Activated gamma-delta T cell treated with Interleukin-2 at 50 U/mL for 16 hours (primary cell): Measurements from ENCODE around the gene TEX264.

Experiments used
- DNase-seq: peaks from one replicate; pipeline ENCODE4 v3.0.0-alpha.2; 2020

TEX264 gene

DNA sequence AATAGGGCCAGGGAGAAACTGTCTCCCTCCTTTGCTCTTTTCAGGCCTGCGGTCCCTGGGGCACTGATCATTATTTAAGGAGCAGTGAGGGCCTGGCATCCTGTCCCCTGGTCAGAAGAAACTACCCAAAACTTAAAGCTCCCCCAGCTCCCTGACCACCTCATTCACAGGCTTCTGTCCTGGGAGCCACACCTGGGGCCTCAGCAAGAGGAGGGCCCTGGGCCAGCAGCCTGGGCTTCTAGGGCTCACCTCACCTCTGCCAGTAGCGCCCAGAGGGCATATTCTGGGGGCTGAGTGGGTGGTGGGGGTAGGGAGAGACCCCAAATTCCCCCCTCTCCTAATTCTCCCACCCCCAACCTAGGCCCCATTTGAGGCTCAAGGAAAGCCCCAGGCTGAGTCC, 31.1 kb downstream of the TEX264 start:
- no peak for DNase-seq

DNA sequence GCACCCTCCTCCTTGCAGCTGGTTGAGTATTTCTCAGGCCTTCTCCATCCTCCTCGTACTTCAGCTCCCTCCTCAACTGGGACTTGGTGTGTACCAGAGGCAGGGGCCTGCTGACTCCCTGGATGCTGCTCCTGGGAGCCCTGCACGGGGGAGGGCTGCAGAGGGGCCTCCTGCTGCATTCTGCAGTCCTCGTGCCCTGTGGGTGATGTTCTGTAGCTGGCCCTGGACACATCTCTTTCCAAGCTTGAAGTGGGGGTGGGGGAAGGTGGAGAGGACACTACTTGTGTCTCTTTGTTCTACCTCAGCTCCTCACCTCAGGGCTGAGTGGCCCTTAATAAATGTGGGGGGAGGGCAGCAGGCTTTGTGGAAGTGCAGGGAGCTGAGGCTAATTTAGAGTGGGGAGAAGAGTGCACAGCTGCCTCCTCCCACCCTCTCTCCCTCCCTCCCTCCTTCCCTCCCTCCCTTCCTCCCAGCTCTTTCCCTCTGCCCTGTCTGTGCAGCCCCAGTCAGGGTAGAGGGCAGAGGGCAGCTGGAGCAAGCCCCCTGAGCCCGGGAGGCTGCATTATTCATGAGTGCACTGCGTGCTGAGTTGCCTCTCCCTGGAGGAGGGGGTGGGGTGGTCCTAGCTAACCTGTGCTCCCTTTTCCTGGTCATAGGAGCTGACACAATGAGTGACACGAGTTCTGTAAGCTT, 32.2 kb downstream of the TEX264 start:
- DNase-seq = no peak

DNA sequence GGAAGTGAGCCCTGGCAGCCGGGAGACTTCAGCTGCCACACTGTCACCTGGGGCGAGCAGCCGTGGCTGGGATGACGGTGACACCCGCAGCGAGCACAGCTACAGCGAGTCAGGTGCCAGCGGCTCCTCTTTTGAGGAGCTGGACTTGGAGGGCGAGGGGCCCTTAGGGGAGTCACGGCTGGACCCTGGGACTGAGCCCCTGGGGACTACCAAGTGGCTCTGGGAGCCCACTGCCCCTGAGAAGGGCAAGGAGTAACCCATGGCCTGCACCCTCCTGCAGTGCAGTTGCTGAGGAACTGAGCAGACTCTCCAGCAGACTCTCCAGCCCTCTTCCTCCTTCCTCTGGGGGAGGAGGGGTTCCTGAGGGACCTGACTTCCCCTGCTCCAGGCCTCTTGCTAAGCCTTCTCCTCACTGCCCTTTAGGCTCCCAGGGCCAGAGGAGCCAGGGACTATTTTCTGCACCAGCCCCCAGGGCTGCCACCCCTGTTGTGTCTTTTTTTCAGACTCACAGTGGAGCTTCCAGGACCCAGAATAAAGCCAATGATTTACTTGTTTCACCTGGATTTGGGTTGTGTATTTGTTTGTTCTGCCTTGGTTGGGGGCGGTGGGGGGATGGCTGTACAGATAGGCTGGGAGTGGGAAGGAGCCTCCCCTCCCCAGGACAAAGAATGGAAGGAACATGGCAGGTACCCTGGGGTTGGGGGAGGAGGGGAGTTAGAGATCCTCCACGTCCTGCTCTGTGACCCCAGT, 32.9 kb downstream of the TEX264 start:
- no peak for DNase-seq

DNA sequence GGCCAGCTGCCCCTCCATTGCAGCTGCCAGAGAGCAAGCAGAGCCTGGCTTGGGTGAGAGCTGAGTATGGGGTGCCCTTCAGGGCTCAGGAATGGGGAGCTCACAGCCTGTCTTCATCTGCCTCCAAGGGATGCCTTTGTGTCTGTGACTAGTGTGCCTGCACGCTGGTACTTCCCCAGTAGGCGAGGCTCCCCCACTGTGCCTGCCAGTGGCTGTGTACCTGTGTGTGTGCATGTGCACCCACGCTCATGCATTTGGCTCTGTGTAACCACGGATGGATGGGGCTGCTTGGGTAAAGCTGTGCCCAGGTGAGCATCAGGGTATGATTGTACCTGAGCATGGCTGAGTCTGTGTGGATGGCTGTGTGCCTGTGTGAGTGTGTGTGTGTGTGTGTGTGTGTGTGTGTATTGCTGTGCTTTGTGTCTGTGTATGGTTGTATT, 33.5 kb downstream of the TEX264 start:
- no peak for DNase-seq

DNA sequence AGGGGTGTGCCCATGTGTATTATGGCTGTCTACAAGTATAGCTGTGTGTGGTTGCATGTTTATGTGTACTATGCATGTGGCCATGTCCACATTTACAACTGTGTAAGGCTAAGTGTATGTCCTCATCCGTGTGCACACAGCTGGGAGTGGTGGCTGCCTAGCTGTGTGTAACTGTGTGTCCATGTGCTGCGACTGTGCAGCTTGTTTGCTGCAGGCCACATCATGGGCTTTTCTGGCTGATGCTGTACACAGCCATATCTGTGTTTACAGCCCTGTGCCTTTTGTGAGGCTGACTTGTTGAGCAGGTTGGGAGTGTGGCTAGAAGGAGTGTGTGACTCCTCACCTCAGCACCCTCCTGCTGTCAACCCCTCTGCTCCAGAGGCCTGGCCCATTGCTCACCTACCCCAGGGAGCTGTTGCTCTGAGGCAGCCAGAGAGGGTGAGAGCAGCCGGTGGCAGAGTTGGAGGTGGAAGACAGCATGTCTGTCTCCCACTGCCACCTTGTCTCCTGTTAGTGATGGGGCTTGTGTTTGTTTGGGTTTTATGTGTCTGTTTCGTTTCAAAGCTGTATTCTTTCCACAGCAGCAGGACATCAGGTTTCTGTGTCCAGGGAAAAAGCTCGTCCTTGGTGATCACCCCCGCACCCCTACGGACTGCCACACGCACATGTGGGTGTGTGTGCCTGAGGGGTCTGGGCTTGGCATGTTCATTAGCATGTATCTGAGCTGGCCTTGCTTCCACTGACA, 34.4 kb downstream of the TEX264 start:
- no peak for DNase-seq

DNA sequence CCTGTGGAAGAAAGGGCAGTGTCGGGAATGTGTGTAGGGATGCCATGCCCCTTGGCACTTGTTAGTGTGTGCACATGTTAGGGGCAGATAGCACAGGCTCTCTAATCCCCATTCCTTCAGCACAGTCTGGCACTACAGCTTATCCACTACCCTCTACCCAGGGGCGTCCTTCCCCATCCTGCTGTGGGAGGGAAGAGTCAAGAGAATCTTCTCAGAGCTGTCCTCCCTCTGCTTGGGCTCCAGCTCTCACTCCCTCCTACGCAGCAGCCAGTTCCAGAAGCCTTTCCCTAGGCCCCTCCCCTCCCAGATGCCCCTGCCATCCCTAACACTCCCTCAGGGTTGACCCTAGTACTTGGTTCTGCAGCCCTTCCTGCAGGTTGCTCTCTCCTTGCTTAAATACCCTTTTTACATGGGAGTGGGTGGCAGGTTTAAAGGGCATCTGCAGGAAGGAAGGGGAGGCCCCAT, 35.0 kb downstream of the TEX264 start:
- DNase-seq = no peak

DNA sequence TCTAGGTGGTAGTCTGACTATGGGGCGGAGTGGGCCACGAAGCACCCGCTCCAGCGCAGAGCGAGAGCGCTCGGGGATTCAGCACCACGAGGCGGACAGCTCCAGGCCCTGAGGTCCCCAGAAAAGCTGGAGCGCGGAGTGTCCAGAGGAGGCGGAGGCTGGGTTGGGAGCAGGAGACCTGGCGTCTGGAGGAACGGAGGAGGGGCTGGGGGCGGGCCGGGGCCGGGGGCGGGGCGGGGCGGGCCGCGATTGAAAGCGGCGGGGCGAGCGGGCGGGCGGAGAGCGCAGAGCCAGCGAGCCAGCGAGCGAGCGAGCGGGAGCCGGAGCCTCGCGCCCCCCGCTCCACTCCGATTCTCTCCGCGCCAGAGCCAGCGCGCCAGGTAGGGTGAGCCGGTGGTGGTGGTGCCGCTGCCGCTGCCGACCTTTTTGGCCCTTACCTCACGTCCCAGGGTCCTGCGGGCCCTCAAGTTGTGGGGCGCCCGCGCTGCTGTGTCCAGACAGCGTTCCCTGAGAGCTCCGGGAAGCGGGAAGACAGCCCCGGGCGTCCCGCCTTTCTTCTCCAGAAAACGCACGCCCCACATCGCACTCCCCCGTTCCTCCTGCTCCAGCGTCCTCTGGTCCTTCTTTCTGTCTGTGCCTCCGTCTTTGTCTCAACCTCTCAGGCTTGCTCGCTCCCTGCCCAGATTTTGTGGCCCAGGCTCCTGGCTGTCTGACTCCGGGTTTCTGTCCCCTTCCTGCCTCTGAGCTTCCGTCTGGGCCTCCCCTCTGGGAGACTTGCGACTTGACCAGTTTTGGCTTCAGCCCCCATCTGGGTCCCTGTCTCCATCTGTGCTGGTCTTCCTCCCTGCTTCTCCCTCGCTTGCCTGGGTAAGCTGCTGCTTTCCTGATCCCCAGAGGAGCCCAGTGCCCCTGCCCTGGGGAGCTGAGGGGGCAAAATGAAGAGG, 36.0 kb downstream of the TEX264 start, which contains the start of gene GRM2:
Gene GRM2 (plus strand): TSS at position 281 of the 944 bp plus-strand sequence. CDS start 1,916 bp downstream, outside the sequence.
- no peak for DNase-seq

DNA sequence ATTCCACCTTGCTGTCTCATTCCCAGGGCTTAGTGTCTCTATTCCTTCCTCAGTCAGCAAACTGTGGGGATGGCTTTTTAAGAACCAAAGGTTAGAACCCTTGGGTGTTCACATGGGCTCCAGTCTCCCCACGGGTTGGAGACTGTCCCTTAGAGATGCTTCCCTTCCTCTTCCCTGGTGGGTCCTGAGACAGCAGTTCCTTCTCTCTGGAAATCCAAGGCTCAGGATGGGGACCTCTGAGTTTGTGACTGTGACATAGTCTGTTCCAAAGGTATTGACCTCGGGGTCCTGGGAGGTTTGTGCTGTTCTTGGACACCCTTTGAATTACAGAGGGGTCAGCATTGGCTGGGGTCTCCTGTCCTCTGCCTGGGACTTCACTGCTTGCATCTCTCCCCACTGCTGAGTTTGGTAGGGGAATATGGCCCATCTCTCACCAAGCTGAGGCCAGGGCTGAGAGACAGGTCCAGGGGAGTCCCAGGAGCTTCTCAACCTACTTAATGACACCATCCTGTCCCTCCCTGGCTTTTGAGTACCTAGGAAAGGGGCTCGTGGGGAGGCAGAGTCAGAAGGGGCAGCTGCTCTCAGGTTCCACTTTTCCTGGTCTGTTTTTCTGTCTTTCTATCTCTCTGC, 37.3 kb downstream of the TEX264 start:
- no peak for DNase-seq

DNA sequence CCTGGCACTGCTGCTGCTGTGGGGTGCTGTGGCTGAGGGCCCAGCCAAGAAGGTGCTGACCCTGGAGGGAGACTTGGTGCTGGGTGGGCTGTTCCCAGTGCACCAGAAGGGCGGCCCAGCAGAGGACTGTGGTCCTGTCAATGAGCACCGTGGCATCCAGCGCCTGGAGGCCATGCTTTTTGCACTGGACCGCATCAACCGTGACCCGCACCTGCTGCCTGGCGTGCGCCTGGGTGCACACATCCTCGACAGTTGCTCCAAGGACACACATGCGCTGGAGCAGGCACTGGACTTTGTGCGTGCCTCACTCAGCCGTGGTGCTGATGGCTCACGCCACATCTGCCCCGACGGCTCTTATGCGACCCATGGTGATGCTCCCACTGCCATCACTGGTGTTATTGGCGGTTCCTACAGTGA, 38.0 kb downstream of the TEX264 start:
- DNase-seq = no peak

DNA sequence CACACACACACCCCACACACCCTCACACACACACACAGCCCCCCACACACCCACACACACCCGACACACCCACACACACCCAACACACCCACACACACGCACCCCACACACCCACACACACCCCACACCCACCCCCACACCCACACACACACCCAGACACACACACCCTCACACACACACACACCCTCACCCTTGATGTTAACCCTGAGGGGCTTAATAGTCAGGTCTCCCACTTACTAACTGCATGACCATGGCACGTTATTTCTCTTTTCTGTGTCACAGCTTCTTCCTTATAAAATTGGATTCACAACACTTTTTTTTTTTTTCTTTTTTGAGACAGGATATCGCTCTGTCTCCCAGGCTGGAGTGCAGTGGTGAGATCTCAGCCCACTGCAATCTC, 38.6 kb downstream of the TEX264 start:
- no peak for DNase-seq

DNA sequence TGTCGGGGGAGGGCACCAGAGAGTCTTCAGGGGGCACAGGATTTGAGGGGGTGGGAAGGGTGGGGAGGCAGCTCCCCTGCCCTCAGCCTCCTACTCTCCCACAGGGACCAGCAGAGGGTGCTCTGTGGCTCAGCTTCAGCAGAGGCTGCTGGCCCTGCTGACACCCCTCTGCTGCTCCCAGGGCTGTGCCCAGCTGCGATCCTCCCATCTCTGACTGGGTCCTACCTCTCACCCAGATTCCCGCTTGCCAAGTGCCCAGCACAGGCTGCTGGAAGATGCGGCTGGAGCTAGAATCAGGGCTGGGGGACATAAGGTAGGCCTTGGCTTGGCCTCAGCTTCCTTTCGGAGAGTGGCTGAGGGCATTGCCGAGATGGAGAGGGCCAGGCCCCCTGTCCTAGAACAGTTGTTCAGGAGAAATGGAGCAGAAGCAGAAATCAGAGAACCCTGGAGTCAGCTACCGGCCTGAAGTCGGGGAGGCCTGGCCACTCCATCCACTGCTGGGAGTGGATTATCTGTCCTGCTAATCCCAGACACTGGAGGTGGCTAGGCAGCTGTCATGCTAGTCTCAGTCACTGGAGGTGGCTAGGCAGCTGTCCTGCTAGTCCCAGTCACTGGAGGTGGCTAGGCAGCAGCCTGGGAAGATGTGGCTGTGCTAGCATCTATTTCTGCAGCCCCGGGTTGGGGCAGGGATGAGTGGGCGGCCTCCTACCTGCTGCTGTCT, 39.7 kb downstream of the TEX264 start:
- no peak for DNase-seq

DNA sequence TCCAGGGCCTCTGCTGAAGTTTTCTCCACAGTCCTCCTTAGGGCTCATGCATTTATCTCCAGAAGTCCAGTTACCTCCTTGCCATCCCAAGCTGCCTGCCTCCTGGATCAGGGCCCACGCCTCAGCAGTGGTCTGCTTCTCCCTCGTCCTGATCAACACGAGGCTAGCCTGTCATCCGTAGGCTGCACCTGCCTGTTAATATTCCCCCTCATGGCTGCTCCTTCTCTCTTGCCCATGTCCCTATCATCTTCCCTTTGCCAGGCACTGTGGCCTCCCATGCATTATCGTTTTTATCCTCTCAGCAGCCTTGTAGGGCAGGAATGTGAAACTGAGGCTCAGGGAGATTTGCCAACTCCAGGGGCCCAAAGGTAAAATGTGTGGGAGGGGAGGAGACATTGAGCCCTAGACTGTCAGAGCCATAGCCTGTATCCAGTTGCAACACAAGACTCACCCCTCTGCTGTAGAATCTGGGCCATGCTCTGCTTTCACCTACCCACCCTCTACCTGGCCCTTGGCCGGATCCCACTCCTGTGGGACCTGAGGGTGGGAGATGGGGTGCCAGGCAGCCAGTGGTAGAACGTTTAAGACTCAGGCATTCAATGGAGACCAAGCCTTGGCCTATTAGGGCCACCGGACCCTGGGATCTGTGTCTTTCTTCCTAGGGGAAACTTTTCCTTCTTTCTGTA, 40.4 kb downstream of the TEX264 start:
- no peak for DNase-seq

DNA sequence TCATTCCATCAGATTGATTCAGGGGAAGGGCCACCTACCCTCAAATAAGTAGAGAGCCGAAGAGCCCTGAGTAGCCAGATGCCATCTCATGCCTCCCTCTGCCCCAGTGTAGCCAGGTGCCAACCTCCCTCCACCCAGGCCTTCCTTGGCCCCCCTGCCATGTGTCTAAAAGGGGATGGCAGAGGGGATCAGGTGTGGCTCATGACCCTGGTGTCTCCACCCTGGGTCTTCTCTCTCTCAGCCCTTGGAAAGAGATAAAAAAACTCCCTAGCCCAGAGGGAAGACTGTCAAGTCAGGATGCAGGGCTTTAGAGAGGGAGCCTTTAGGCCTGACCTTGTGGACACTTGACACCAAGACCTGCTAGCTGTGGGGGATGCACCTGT, 41.0 kb downstream of the TEX264 start:
- DNase-seq = no peak

DNA sequence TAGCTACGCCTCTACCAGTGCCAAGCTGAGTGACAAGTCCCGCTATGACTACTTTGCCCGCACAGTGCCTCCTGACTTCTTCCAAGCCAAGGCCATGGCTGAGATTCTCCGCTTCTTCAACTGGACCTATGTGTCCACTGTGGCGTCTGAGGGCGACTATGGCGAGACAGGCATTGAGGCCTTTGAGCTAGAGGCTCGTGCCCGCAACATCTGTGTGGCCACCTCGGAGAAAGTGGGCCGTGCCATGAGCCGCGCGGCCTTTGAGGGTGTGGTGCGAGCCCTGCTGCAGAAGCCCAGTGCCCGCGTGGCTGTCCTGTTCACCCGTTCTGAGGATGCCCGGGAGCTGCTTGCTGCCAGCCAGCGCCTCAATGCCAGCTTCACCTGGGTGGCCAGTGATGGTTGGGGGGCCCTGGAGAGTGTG, 41.5 kb downstream of the TEX264 start:
- DNase-seq = no peak

DNA sequence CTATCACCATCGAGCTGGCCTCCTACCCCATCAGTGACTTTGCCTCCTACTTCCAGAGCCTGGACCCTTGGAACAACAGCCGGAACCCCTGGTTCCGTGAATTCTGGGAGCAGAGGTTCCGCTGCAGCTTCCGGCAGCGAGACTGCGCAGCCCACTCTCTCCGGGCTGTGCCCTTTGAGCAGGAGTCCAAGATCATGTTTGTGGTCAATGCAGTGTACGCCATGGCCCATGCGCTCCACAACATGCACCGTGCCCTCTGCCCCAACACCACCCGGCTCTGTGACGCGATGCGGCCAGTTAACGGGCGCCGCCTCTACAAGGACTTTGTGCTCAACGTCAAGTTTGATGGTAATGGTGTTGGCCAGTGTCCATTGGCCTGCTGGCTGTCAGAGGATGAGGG, 41.9 kb downstream of the TEX264 start:
- no peak for DNase-seq

DNA sequence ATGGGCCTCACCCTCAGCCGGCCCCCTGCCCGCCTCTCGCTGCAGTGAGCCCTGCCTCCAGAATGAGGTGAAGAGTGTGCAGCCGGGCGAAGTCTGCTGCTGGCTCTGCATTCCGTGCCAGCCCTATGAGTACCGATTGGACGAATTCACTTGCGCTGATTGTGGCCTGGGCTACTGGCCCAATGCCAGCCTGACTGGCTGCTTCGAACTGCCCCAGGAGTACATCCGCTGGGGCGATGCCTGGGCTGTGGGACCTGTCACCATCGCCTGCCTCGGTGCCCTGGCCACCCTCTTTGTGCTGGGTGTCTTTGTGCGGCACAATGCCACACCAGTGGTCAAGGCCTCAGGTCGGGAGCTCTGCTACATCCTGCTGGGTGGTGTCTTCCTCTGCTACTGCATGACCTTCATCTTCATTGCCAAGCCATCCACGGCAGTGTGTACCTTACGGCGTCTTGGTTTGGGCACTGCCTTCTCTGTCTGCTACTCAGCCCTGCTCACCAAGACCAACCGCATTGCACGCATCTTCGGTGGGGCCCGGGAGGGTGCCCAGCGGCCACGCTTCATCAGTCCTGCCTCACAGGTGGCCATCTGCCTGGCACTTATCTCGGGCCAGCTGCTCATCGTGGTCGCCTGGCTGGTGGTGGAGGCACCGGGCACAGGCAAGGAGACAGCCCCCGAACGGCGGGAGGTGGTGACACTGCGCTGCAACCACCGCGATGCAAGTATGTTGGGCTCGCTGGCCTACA, 44.4 kb downstream of the TEX264 start:
- DNase-seq = no peak

DNA sequence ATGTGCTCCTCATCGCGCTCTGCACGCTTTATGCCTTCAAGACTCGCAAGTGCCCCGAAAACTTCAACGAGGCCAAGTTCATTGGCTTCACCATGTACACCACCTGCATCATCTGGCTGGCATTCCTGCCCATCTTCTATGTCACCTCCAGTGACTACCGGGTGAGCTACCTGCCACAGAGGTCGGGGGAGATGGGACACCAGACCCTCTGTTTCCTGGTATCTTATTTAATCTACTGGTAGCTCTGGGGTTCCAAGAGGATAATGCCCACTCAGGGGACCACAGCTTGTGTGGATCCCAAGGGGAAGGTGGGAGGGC, 44.9 kb downstream of the TEX264 start:
- no peak for DNase-seq

DNA sequence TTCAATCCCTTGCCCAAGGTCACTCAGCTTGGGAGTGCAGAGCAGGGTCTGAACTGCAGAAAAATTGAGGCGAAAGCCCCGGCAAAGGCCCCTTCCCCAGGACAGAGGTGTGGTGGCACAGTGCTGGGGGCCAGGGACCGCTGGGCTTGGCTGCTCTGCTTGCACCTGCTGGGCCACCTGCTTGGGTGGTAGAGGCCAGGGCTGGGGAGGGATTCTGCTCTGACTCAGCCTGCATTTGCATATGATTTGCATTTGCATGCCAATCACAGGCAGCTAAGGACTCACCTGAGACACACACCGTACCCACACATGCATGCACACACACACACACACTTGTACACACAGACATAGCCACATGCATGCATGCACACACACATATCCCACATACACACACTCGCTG, 45.8 kb downstream of the TEX264 start:
- no peak for DNase-seq

DNA sequence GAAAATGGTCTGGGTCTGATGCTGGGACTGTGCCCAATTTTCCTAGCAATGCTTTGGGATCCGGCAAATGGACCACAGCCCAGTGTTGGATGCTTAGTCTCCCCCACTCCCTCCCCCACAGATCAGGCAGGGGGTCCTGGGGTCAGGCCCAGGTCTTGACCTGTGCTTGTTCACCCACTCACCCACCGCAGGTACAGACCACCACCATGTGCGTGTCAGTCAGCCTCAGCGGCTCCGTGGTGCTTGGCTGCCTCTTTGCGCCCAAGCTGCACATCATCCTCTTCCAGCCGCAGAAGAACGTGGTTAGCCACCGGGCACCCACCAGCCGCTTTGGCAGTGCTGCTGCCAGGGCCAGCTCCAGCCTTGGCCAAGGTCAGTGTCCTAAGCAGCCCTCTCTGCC, 46.4 kb downstream of the TEX264 start:
- no peak for DNase-seq

DNA sequence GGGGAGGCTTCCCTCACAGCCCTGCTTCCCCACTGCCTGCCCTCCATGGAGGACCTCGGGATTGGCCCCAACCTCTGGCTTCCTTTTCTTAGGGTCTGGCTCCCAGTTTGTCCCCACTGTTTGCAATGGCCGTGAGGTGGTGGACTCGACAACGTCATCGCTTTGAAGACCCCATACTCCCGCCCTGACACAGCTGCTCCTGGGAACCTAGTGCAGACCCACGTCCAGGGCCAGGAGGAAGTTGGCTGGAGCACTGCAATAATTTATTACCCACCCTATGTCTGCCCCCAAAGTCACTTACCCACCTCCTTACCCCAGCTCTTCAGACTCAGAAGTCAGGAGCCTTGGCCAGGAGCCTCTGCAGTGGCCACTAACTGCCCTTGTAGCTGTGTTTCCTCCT, 46.9 kb downstream of the TEX264 start:
- DNase-seq = no peak
